OCI-LY3 (cell line): ENCODE measurements around the gene NDUFS2.

Experiments used
- H2AFZ ChIP-seq: fragments of 200-600, 300-600 bp; shearing (Covaris generic); 2 replicates; pipeline ENCODE4 v1.6.0; 2014; ENCODE audit warnings: antibody characterized with exemption, low read depth, low read length
- H3K27ac ChIP-seq: fragments of 200-600, 300-600 bp; sonication (generic); 2 replicates; pipeline ENCODE4 v1.5.1; 2014; ENCODE audit warnings: mild to moderate bottlenecking, low read length, moderate library complexity, mixed read lengths
- H3K27me3 ChIP-seq: fragments of 200-600, 300-600 bp; sonication (generic); 2 replicates; pipeline ENCODE4 v1.6.1; 2014; ENCODE audit warnings: low read depth, low read length, mixed read lengths
- H3K36me3 ChIP-seq: fragments of 200-600, 300-600 bp; sonication (generic); replicated peaks from 2 replicates; pipeline ENCODE3; 2014; ENCODE audit warnings: low read depth, low read length, mixed read lengths
- H3K4me1 ChIP-seq: fragments of 300-600, 200-600 bp; sonication (generic); 2 replicates; pipeline ENCODE4 v1.6.1; 2014; ENCODE audit warnings: low read length, mixed read lengths
- H3K4me2 ChIP-seq: fragments of 200-600, 300-600 bp; sonication (generic); 2 replicates; pipeline ENCODE4 v1.6.1; 2014; ENCODE audit warnings: low read length, mixed read lengths
- H3K4me3 ChIP-seq: fragments of 300-600, 200-600 bp; sonication (generic); 2 replicates; pipeline ENCODE4 v1.5.1; 2014; ENCODE audit warnings: antibody characterized with exemption, mild to moderate bottlenecking, low read length, moderate library complexity
- H3K79me2 ChIP-seq: fragments of 300-600, 200-600 bp; shearing (Covaris generic); 2 replicates; pipeline ENCODE4 v1.6.1; 2014; ENCODE audit warnings: mild to moderate bottlenecking, low read length, mixed read lengths
- H3K9ac ChIP-seq: fragments of 300-600, 200-600 bp; shearing (Covaris generic); 2 replicates; pipeline ENCODE4 v1.6.0; 2014; ENCODE audit warnings: mild to moderate bottlenecking, low read length, moderate library complexity
- H3K9me3 ChIP-seq: fragments of 200-600, 300-600 bp; shearing (Covaris generic); 2 replicates; pipeline ENCODE4 v1.6.1; 2014; ENCODE audit warnings: low read length, mixed read lengths; ENCODE audit not compliant: insufficient read depth
- H4K20me1 ChIP-seq: fragments of 200-600, 300-600 bp; sonication (generic); 2 replicates; pipeline ENCODE4 v1.6.1; 2016; ENCODE audit warnings: low read length, mixed read lengths; ENCODE audit not compliant: insufficient read depth
- EZH2phosphoT487 ChIP-seq: fragments of 200-600 bp; shearing (Covaris generic); IDR thresholded peaks from 2 replicates; pipeline ENCODE4 v1.6.1; 2018; ENCODE audit warnings: antibody characterized with exemption, mixed run types, low read depth
- TF ChIP-seq, protein P1 (sequence below): fragments of 200-600, 300-600 bp; sonication (generic); IDR thresholded peaks from 2 replicates; pipeline ENCODE4 v1.5.1; 2014; ENCODE audit warnings: antibody characterized with exemption, low read length, low read depth

NDUFS2 gene

DNA sequence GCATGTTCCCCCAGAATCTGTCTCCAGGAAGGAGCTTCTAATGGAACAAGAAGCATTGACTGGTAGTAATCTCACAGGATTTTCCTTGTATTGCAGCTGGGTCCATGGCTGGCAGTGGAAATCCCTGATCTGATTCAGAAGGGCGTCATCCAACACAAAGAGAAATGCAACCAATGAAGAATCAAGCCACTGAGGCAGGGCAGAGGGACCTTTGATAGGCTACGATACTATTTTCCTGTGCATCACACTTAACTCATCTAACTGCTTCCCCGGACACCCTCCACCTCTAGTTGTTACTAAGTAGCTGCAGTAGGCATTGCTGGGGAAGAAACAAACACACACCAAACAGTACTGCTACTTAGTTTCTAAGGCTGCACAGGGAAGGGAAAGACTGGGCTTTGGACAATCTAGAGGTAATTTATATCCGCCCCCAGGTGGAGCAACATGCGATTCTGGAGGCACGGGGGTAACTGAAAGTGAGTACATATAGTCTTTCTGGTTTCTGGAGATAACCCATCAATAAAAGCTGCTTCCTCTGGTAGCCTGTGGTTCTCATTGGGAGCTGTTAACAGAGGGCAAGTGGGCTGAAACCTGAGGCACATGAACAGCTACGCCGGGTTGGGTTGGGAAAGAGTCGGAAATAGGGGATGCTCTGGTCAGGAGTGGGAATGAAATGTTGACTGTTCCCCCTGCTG, 43.7 kb upstream of the NDUFS2 start:
- Histone ChIP-seq H3K9ac (peak overlapping the region; percentile 84; the same call in 1 of the 2 replicates), H3K27ac (0 out of 2 replicates have a peak overlapping the region, but pooled peaks have one; percentile 19), H3K4me1 (peaks cover 18% of the 10 kb centered on the region), H4K20me1 (no peaks in the 10 kb centered on the region), H2AFZ (no peak overlapping the region), H3K36me3 (peaks cover 17% of the 10 kb centered on the region), H3K27me3 (no peaks in the 10 kb centered on the region), H3K4me2 (peak overlapping the region; percentile 89), H3K4me3 (peak overlapping the region; percentile 86), H3K79me2 (peaks cover 31% of the 10 kb centered on the region), H3K9me3 (no peaks in the 10 kb centered on the region)
- TF ChIP-seq EZH2phosphoT487: no peak
- TF ChIP-seq, protein P1, sequence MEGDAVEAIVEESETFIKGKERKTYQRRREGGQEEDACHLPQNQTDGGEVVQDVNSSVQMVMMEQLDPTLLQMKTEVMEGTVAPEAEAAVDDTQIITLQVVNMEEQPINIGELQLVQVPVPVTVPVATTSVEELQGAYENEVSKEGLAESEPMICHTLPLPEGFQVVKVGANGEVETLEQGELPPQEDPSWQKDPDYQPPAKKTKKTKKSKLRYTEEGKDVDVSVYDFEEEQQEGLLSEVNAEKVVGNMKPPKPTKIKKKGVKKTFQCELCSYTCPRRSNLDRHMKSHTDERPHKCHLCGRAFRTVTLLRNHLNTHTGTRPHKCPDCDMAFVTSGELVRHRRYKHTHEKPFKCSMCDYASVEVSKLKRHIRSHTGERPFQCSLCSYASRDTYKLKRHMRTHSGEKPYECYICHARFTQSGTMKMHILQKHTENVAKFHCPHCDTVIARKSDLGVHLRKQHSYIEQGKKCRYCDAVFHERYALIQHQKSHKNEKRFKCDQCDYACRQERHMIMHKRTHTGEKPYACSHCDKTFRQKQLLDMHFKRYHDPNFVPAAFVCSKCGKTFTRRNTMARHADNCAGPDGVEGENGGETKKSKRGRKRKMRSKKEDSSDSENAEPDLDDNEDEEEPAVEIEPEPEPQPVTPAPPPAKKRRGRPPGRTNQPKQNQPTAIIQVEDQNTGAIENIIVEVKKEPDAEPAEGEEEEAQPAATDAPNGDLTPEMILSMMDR: no peak

DNA sequence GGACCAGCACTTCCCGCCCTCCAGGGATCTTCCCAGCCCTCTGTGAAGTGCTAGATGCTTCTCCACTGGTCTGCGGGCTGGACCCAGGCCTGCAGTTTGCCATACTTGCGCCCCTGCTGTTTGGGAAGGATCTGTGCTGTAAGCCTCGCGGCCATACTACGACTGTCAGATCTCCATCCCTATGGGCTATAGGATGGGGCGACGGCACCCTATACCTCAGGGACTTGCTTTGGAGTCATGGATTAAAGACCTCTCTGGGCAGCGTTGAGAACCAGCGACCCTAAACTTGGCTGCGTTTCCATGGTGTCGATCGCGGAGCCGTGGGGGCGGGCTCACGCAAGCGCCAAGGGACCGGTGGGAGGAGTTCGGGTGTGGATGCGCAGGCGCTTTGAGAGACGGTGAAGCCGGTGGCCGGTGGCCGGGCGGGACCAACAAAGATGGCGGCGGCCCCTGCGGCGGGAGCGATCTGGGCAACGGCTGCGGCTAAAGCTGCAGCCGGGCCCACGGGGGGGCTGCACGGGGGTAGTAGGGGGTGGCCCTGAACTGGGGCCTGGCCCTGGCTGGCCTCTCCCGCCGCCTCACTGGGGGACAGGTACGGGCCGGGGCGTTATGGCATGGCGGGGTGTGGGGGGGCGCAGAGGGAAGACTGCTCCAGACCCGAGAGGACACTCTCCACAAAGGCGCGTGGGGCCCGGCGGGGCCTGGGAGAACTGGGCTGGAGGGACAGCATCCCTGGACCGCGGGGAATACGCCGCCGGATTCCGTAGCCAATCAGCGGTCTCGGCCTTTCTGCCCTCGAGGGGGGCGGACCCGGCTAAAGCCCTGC, 42.9 kb upstream of the NDUFS2 start, which contains the start of gene USP21:
TSS of gene USP21 (plus strand) at position 414 of the 826 bp plus-strand sequence. CDS start 1,141 bp downstream, outside the sequence.
- peak within 1 kb of the TSS; percentile 86 for H3K4me3 ChIP-seq
- no peak for TF ChIP-seq EZH2phosphoT487
- TF ChIP-seq, protein P1: peak; percentile 25; the same call in 1 of the 2 replicates
- H3K4me1 ChIP-seq: peaks cover 18% of the 10 kb centered on the region
- peak within 1 kb of the TSS; percentile 57; the same call in 1 of the 2 replicates for H2AFZ ChIP-seq
- H3K9ac ChIP-seq: peak within 1 kb of the TSS; percentile 84
- no peaks in the 10 kb centered on the region for H4K20me1 ChIP-seq
- peaks cover 29% of the 10 kb centered on the region for H3K79me2 ChIP-seq
- H3K27me3 ChIP-seq: no peaks in the 10 kb centered on the region
- peak within 1 kb of the TSS; percentile 93 for H3K4me2 ChIP-seq
- peak within 1 kb of the TSS; percentile 45 for H3K27ac ChIP-seq
- H3K36me3 ChIP-seq: peaks cover 23% of the 10 kb centered on the region
- no peaks in the 10 kb centered on the region for H3K9me3 ChIP-seq

DNA sequence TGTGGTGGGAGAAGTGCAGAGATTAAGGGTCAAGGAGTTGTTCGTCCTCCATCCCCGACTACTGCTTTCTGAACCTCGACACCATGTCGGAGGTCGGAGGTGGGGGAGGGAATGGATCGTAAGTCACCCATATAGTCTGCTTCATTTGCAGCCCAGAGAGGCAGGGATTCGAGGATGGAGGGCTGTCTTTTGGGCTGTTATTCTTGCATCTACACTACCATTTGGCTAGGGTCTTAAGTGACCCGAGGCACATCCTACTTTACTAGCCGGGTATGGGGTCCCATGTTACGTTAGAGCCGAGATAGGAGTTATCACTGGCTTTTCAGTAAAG, 42.3 kb upstream of the NDUFS2 start:
- TF ChIP-seq EZH2phosphoT487: no peak
- TF ChIP-seq, protein P1: no peak
- Histone ChIP-seq H3K79me2 (peaks cover 24% of the 10 kb centered on the region), H3K27ac (peak overlapping the region; percentile 45), H3K36me3 (peaks cover 27% of the 10 kb centered on the region), H3K9me3 (no peaks in the 10 kb centered on the region), H3K9ac (peak overlapping the region; percentile 84), H3K4me2 (peak overlapping the region; percentile 93), H3K27me3 (no peaks in the 10 kb centered on the region), H3K4me1 (peaks cover 16% of the 10 kb centered on the region), H2AFZ (peak overlapping the region; percentile 10; the same call in 1 of the 2 replicates), H3K4me3 (peak overlapping the region; percentile 86), H4K20me1 (no peaks in the 10 kb centered on the region)

DNA sequence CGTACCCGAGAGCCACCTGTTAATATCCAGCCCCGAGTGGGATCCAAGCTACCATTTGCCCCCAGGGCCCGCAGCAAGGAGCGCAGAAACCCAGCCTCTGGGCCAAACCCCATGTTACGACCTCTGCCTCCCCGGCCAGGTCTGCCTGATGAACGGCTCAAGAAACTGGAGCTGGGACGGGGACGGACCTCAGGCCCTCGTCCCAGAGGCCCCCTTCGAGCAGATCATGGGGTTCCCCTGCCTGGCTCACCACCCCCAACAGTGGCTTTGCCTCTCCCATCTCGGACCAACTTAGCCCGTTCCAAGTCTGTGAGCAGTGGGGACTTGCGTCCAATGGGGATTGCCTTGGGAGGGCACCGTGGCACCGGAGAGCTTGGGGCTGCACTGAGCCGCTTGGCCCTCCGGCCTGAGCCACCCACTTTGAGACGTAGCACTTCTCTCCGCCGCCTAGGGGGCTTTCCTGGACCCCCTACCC, 41.5 kb upstream of the NDUFS2 start:
- Histone ChIP-seq H4K20me1 (no peaks in the 10 kb centered on the region), H3K27ac (no peak overlapping the region), H3K4me2 (peak overlapping the region; percentile 93; the same call in 1 of the 2 replicates), H3K4me3 (no peak overlapping the region), H3K9me3 (no peaks in the 10 kb centered on the region), H3K4me1 (peaks cover 21% of the 10 kb centered on the region), H3K36me3 (peaks cover 29% of the 10 kb centered on the region), H2AFZ (no peak overlapping the region), H3K79me2 (peaks cover 15% of the 10 kb centered on the region), H3K9ac (no peak overlapping the region), H3K27me3 (no peaks in the 10 kb centered on the region)
- no peak for TF ChIP-seq EZH2phosphoT487
- TF ChIP-seq, protein P1: no peak
